Stimulated activated CD4-positive, alpha-beta T cell treated with anti-CD3 and anti-CD28 coated beads, Interleukin-12 subunit alpha, Interleukin-12 subunit beta, amount 100 ng/mL, for 4 hours (primary cell): ENCODE data around the gene VAPB.

ENCODE experiments used
- DNase-seq: peaks from one replicate; pipeline ENCODE4 v3.0.0-alpha.2; 2020

The VAPB gene

GRCh38 chr20:58466095-58466708, 77.2 kb downstream of the VAPB start:
- no peak for DNase-seq

- DNase-seq: no peak
Measured at GRCh38 chr20:58466729-58467571, 77.9 kb downstream of the VAPB start.

GRCh38 chr20:58467572-58468527, 78.8 kb downstream of the VAPB start:
- DNase-seq: no peak

- no peak for DNase-seq
Measured at GRCh38 chr20:58469616-58470015, 80.6 kb downstream of the VAPB start.

- no peak for DNase-seq
Measured at GRCh38 chr20:58470336-58471192, 81.5 kb downstream of the VAPB start.

GRCh38 chr20:58471193-58472164, 82.5 kb downstream of the VAPB start:
- no peak for DNase-seq

GRCh38 chr20:58472273-58473018, 83.4 kb downstream of the VAPB start:
- no peak for DNase-seq

- no peak for DNase-seq
Measured at GRCh38 chr20:58473453-58474425, 84.7 kb downstream of the VAPB start.

- DNase-seq: no peak
Measured at GRCh38 chr20:58475466-58475865, 86.4 kb downstream of the VAPB start.

- DNase-seq: no peak
Measured at GRCh38 chr20:58478141-58478805, 89.2 kb downstream of the VAPB start.

GRCh38 chr20:58479726-58480440, 90.9 kb downstream of the VAPB start:
- no peak for DNase-seq

GRCh38 chr20:58480551-58481336, 91.7 kb downstream of the VAPB start:
- DNase-seq: no peak

- peak; percentile 50 for DNase-seq
Measured at GRCh38 chr20:58481481-58482021, 92.5 kb downstream of the VAPB start.

GRCh38 chr20:58482416-58482815, 93.4 kb downstream of the VAPB start:
- no peak for DNase-seq

- no peak for DNase-seq
Measured at GRCh38 chr20:58483051-58483450, 94.0 kb downstream of the VAPB start.

- no peak for DNase-seq
Measured at GRCh38 chr20:58483470-58483869, 94.4 kb downstream of the VAPB start.

- DNase-seq: no peak
Measured at GRCh38 chr20:58485393-58485792, 96.4 kb downstream of the VAPB start.
